DLD1 (cell line): ENCODE results near the gene GFI1B.
"Not testable (repeated sequence)": the region's sequence is repeated elsewhere in the genome, so short reads cannot be mapped to it uniquely, and the experiment has no call there.

Source experiments
- in situ Hi-C: cut with HindIII; loops from 2 replicates; pipeline ENCODE4 v1.10.0; 2017; ENCODE audit warnings: low sequenced_read_pairs

GFI1B gene

GRCh38 chr9:132967908-132968307 is 10.6 kb upstream of the GFI1B start:
- in situ Hi-C loops = not testable (repeated sequence)

GRCh38 chr9:132969783-132970182 is 8.7 kb upstream of the GFI1B start:
- in situ Hi-C loops = no loop called here

- in situ Hi-C loops = no loop called here
These were observed 8.0 kb upstream of the GFI1B start for GRCh38 chr9:132970324-132971062.

GRCh38 chr9:132973166-132973565 is 5.3 kb upstream of the GFI1B start:
- in situ Hi-C loops = no loop called here

- in situ Hi-C loops = no loop called here
These were observed 4.8 kb upstream of the GFI1B start for GRCh38 chr9:132973713-132974112.

GRCh38 chr9:132975961-132976360 is 2.5 kb upstream of the GFI1B start:
- in situ Hi-C loops = no loop called here

GRCh38 chr9:132976571-132976970 is 1.9 kb upstream of the GFI1B start:
- in situ Hi-C loops = no loop called here

- in situ Hi-C loops = no loop called here
These were observed 413 bp upstream of the GFI1B start for GRCh38 chr9:132978112-132978450.

GRCh38 chr9:132980157-132980556 is 1.7 kb downstream of the GFI1B start:
- in situ Hi-C loops = no loop called here

- in situ Hi-C loops = no loop called here
These were observed 4.0 kb downstream of the GFI1B start for GRCh38 chr9:132982458-132982857.

- in situ Hi-C loops = no loop called here
These were observed 5.2 kb downstream of the GFI1B start for GRCh38 chr9:132983491-132984201.

GRCh38 chr9:132984202-132985070 is 5.9 kb downstream of the GFI1B start:
- in situ Hi-C loops = no loop called here

- in situ Hi-C loops = no loop called here
These were observed 6.5 kb downstream of the GFI1B start for GRCh38 chr9:132985071-132985350.

- in situ Hi-C loops = no loop called here
These were observed 7.0 kb downstream of the GFI1B start for GRCh38 chr9:132985489-132985888.

- in situ Hi-C loops = no loop called here
These were observed 7.6 kb downstream of the GFI1B start for GRCh38 chr9:132986114-132986513.

- in situ Hi-C loops = no loop called here
These were observed 8.4 kb downstream of the GFI1B start for GRCh38 chr9:132986640-132987620.

- in situ Hi-C loops = no loop called here
These were observed 9.9 kb downstream of the GFI1B start for GRCh38 chr9:132988244-132989013.

- in situ Hi-C loops = no loop called here
These were observed 10.5 kb downstream of the GFI1B start for GRCh38 chr9:132989014-132989310.

- in situ Hi-C loops = no loop called here
These were observed 11.0 kb downstream of the GFI1B start for GRCh38 chr9:132989414-132989996.
